Loucy (cell line): ENCODE measurements around the gene NFATC3.

Experiments used
- EZH2phosphoT487 ChIP-seq: fragments of 200-600 bp; IDR thresholded peaks from 2 replicates; pipeline ENCODE4 v1.6.1; 2018; ENCODE audit warnings: antibody characterized with exemption, mild to moderate bottlenecking, moderate library complexity, borderline replicate concordance
- TF ChIP-seq, protein P1 (sequence below): fragments of 200-600 bp; sonication (generic); conservative IDR thresholded peaks from 2 replicates; pipeline ENCODE4 v1.5.1; 2014; ENCODE audit warnings: mild to moderate bottlenecking, antibody characterized with exemption, low read length

DNA sequence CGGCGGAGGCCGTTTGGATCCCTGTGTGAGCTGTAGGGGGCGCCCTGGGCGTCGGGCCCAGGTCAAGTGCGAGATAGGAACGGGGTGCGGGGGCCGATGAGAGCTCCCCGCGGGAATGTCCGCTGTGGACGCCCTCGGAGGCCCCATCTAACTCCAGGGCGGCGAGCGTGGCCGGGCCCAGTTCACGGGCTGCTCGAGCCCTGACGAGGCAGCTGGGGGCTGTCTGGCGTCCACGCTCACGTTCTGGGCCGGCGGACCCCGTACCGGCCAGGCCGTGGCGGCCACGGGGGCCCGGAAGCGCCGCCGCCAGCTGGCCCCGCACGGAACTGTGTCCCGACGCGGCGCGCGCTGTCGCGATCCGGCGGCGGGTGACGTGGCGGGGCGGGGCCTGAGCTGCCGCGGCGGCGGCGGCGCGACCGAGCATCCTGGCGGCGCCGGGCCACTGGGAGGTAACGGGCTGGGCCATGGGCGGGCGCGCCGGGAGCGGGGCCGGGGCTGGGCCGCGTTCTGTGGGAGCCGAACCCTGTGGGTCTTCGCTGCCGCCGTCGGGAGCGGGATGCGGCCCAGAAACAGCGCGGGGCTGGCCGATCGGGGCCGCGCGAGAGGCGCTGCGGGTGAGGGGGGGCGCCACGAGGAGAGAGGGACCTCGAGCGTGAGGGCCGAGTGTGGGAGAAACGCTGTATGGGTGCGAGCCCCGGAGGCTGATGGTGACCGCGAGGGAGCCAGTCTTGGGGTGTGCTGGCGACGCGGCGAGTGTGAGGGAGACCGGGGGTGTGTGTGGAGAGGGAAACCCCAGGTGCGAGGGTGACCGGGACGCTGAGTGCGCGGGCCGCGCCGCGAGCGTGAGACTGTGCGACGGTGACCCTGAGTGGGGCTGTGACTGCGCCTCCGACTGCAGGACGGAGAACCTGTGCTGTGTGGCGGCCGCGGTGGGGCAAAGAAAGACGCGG is 179.2 kb downstream of the NFATC3 start, which contains the start of gene SLC7A6:
- TF ChIP-seq, protein P1, sequence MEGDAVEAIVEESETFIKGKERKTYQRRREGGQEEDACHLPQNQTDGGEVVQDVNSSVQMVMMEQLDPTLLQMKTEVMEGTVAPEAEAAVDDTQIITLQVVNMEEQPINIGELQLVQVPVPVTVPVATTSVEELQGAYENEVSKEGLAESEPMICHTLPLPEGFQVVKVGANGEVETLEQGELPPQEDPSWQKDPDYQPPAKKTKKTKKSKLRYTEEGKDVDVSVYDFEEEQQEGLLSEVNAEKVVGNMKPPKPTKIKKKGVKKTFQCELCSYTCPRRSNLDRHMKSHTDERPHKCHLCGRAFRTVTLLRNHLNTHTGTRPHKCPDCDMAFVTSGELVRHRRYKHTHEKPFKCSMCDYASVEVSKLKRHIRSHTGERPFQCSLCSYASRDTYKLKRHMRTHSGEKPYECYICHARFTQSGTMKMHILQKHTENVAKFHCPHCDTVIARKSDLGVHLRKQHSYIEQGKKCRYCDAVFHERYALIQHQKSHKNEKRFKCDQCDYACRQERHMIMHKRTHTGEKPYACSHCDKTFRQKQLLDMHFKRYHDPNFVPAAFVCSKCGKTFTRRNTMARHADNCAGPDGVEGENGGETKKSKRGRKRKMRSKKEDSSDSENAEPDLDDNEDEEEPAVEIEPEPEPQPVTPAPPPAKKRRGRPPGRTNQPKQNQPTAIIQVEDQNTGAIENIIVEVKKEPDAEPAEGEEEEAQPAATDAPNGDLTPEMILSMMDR, result no peak; the same call in 1 of the 2 replicates
- no peak for TF ChIP-seq EZH2phosphoT487
